GM12874 (cell line): Measurements from ENCODE around the gene HSPB8.

Experiments
- TF ChIP-seq, protein P1 (sequence below): IDR thresholded peaks from 2 replicates; pipeline ENCODE4 v1.5.1; 2011; ENCODE audit warnings: low read depth, mild to moderate bottlenecking, control low read depth, low read length, moderate library complexity; ENCODE audit not compliant: insufficient read depth

Gene HSPB8

GRCh38 chr12:119208626-119209061 lies 29.9 kb downstream of the HSPB8 start:
- TF ChIP-seq, protein P1, sequence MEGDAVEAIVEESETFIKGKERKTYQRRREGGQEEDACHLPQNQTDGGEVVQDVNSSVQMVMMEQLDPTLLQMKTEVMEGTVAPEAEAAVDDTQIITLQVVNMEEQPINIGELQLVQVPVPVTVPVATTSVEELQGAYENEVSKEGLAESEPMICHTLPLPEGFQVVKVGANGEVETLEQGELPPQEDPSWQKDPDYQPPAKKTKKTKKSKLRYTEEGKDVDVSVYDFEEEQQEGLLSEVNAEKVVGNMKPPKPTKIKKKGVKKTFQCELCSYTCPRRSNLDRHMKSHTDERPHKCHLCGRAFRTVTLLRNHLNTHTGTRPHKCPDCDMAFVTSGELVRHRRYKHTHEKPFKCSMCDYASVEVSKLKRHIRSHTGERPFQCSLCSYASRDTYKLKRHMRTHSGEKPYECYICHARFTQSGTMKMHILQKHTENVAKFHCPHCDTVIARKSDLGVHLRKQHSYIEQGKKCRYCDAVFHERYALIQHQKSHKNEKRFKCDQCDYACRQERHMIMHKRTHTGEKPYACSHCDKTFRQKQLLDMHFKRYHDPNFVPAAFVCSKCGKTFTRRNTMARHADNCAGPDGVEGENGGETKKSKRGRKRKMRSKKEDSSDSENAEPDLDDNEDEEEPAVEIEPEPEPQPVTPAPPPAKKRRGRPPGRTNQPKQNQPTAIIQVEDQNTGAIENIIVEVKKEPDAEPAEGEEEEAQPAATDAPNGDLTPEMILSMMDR = no peak

DNA sequence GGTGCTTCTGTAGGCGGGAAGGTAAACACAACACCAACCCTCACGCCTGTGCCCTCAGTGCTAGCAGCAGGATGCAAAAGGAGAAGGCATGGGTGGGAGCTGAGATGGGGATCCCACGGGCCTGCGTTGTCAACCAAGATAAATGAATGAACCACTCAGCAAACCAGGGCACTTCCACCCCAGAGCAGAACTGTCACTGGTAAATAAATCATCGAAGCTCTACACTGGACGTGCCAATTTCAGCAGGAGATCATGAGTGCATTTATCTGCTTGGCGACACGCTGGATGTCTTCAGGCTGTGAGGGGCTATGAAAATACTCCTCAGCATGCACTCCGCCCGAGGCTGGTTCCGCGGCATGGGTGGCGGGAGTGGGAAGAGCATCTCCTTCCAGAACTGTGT lies 33.2 kb downstream of the HSPB8 start:
- TF ChIP-seq, protein P1 = no peak

- TF ChIP-seq, protein P1 = no peak
Observed at GRCh38 chr12:119216084-119216483, 37.4 kb downstream of the HSPB8 start.

- TF ChIP-seq, protein P1 = no peak
Observed at GRCh38 chr12:119222222-119222951, 43.7 kb downstream of the HSPB8 start.

DNA sequence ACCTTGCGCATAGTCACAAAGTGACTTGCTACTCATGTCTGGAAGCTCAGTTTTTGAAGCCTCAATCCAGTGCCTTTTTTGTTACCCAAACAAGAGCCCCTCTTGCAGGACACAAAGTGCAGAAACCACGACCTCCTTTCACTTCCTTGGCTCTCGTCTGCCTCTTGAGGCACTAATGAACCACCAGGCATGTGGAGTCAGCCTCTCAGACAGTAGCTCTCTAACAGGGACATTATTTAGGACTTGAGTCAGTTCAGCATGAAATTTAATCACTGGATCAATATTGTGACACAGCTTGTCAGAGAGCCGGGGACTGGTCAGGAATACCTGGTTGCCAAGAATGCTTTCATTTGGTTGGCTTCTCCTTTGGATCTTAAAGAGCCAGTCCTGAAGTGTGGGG lies 46.7 kb downstream of the HSPB8 start:
- TF ChIP-seq, protein P1 = no peak

- TF ChIP-seq, protein P1 = no peak
Observed at GRCh38 chr12:119227292-119227691, 48.6 kb downstream of the HSPB8 start.

- TF ChIP-seq, protein P1 = no peak
Observed at GRCh38 chr12:119229205-119229604, 50.5 kb downstream of the HSPB8 start.

GRCh38 chr12:119229837-119230236 lies 51.1 kb downstream of the HSPB8 start:
- TF ChIP-seq, protein P1 = no peak
